ENCODE results near the gene PAX8.

DNA sequence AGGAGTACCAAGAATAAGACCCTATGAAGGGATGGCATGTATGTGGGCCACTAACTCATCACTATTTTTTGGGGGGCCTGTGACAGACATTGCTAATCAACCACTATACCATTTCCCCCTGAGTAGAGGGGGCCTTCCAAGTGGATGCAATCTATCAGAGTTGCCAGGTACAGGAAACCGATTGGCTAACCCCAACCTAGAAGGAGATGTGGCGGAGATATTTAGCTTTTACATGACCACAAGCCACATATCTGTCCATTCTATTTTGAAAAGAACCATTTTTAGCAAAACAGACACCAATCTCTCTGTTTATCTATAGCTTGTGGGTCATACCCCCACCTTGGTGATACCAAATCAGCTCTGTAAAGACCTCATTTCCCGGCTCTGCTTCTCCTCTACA, 51.0 kb downstream of the PAX8 start:
- TF ChIP-seq, protein P1, sequence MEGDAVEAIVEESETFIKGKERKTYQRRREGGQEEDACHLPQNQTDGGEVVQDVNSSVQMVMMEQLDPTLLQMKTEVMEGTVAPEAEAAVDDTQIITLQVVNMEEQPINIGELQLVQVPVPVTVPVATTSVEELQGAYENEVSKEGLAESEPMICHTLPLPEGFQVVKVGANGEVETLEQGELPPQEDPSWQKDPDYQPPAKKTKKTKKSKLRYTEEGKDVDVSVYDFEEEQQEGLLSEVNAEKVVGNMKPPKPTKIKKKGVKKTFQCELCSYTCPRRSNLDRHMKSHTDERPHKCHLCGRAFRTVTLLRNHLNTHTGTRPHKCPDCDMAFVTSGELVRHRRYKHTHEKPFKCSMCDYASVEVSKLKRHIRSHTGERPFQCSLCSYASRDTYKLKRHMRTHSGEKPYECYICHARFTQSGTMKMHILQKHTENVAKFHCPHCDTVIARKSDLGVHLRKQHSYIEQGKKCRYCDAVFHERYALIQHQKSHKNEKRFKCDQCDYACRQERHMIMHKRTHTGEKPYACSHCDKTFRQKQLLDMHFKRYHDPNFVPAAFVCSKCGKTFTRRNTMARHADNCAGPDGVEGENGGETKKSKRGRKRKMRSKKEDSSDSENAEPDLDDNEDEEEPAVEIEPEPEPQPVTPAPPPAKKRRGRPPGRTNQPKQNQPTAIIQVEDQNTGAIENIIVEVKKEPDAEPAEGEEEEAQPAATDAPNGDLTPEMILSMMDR (IDR thresholded peaks at IDR 0.05): no peak
- no peak for TF ChIP-seq POLR2A (IDR thresholded peaks at IDR 0.05)

All from adrenal gland (tissue), 5 donors.